ENCODE data around the gene CTNNBIP1.

The CTNNBIP1 gene

GRCh38 chr1:9848022-9848421, 62.0 kb downstream of the CTNNBIP1 start:
- H3K4me2 ChIP-seq (ENCODE audit: low read length), result peak overlapping the region; percentile 81

DNA sequence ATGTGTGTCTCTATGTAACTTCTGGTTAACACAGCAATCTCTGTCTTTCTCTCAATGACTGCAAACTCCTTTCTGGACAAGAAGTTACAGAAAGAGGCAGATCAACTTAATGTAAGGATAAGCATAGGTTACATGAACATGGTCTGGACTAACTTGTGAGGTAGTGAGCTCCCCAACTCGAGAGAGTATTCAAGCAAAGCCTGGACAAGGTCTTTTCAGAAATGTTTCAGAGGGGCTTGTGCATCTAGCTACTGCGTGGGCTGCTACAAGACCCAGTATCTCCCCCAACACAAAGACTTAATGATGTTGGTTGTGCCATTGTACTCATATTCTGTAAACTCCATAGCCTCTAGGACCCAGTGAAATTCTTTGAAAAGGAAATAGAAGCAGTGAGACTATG, 62.8 kb downstream of the CTNNBIP1 start:
- peaks cover 15% of the 10 kb centered on the region for H3F3A ChIP-seq (ENCODE audit: insufficient read depth, low read length)

More at GRCh38 chr1:9848022-9848421, 62.0 kb downstream of the CTNNBIP1 start:
- H3F3A ChIP-seq (ENCODE audit: insufficient read depth, low read length), result peaks cover 15% of the 10 kb centered on the region
- H3K9ac ChIP-seq (ENCODE audit: low read length), result peak overlapping the region; percentile 94
- no peaks in the 10 kb centered on the region for H3K27me3 ChIP-seq (ENCODE audit: insufficient read depth, low read length)
- TF ChIP-seq EZH2 (IDR thresholded peaks at IDR 0.05; ENCODE audit: borderline replicate concordance, low read length), result no peak
- TF ChIP-seq CTCF (IDR thresholded peaks at IDR 0.05; ENCODE audit: low read length), result no peak
- peaks cover 4% of the 10 kb centered on the region for H3K9me3 ChIP-seq (ENCODE audit: low read length)
- no peaks in the 10 kb centered on the region for H3K9me2 ChIP-seq (ENCODE audit: low read depth, low read length)
- H3K79me2 ChIP-seq (ENCODE audit: insufficient read depth, low read length), result peaks cover 14% of the 10 kb centered on the region
- no peaks in the 10 kb centered on the region for H4K20me1 ChIP-seq (ENCODE audit: insufficient read depth, low read length)
- H2AFZ ChIP-seq (ENCODE audit: low read length), result no peak overlapping the region
- H3K4me1 ChIP-seq (ENCODE audit: insufficient read depth, low read length, severe bottlenecking), result peaks cover 86% of the 10 kb centered on the region
- H3K27ac ChIP-seq (ENCODE audit: low read depth, low read length, poor library complexity, severe bottlenecking), result peak overlapping the region; percentile 100
- peaks cover 16% of the 10 kb centered on the region for H3K36me3 ChIP-seq (ENCODE audit: insufficient read depth, low read length)
- peak overlapping the region; percentile 70 for H3K4me3 ChIP-seq (ENCODE audit: low read depth, low read length, poor library complexity, severe bottlenecking)

DNA sequence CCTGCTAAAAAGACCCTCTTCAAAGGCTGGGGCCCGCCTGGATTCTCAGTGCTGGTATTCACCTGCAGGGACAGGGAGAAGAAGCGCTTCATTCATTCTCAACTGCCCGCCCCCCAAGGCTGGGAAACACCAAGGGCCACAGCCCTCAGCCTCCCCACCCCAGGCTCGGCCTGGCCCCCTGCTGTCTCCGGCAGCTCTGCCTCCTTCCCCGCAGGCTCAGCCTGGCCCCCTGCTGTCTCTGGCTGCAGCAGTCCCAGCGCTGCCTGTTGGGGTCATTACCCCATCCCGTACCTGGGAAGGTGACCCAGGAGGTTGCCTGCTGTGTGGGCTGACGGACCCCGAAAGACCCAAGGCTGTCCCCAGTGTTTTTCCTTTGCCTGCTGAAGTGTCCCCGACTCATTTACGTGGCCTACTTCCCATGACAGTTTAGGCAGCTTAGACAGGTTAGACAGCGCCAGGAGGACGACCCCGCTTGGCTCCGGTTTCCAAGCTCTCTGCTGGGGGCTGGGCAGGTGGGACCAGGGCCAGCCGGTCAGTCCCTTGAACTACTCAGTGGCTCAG, 63.4 kb downstream of the CTNNBIP1 start:
- Histone ChIP-seq H3K36me3 (ENCODE audit: insufficient read depth, low read length) (peaks cover 3% of the 10 kb centered on the region), H3K4me2 (ENCODE audit: low read length) (no peak overlapping the region), H3K79me2 (ENCODE audit: insufficient read depth, low read length) (peaks cover 8% of the 10 kb centered on the region), H3K27me3 (ENCODE audit: insufficient read depth, low read length) (no peaks in the 10 kb centered on the region), H3K4me1 (ENCODE audit: insufficient read depth, low read length, severe bottlenecking) (peaks cover 78% of the 10 kb centered on the region), H3K27ac (ENCODE audit: low read depth, low read length, poor library complexity, severe bottlenecking) (peak overlapping the region; percentile 100), H3K9me2 (ENCODE audit: low read depth, low read length) (no peaks in the 10 kb centered on the region), H4K20me1 (ENCODE audit: insufficient read depth, low read length) (no peaks in the 10 kb centered on the region), H2AFZ (ENCODE audit: low read length) (no peak overlapping the region), H3K4me3 (ENCODE audit: low read depth, low read length, poor library complexity, severe bottlenecking) (no peak overlapping the region), H3K9ac (ENCODE audit: low read length) (no peak overlapping the region), H3F3A (ENCODE audit: insufficient read depth, low read length) (peaks cover 15% of the 10 kb centered on the region), H3K9me3 (ENCODE audit: low read length) (no peaks in the 10 kb centered on the region)
- no peak for TF ChIP-seq CTCF (IDR thresholded peaks at IDR 0.05; ENCODE audit: low read length)
- no peak for TF ChIP-seq EZH2 (IDR thresholded peaks at IDR 0.05; ENCODE audit: borderline replicate concordance, low read length)

More for the DNA sequence above, 62.8 kb downstream of the CTNNBIP1 start:
- Histone ChIP-seq H3K9me3 (ENCODE audit: low read length) (no peaks in the 10 kb centered on the region), H3K27me3 (ENCODE audit: insufficient read depth, low read length) (no peaks in the 10 kb centered on the region), H3K27ac (ENCODE audit: low read depth, low read length, poor library complexity, severe bottlenecking) (peak overlapping the region; percentile 100), H3K79me2 (ENCODE audit: insufficient read depth, low read length) (peaks cover 14% of the 10 kb centered on the region), H2AFZ (ENCODE audit: low read length) (no peak overlapping the region), H3K4me1 (ENCODE audit: insufficient read depth, low read length, severe bottlenecking) (peaks cover 84% of the 10 kb centered on the region), H3K9ac (ENCODE audit: low read length) (peak overlapping the region; percentile 94; the same call in 1 of the 2 replicates), H4K20me1 (ENCODE audit: insufficient read depth, low read length) (no peaks in the 10 kb centered on the region), H3K9me2 (ENCODE audit: low read depth, low read length) (no peaks in the 10 kb centered on the region), H3K4me2 (ENCODE audit: low read length) (peak overlapping the region; percentile 81; the same call in 1 of the 2 replicates), H3K36me3 (ENCODE audit: insufficient read depth, low read length) (peaks cover 8% of the 10 kb centered on the region), H3K4me3 (ENCODE audit: low read depth, low read length, poor library complexity, severe bottlenecking) (no peak overlapping the region)
- TF ChIP-seq EZH2 (IDR thresholded peaks at IDR 0.05; ENCODE audit: borderline replicate concordance, low read length) (no peak), CTCF (IDR thresholded peaks at IDR 0.05; ENCODE audit: low read length) (no peak)
